Muscle of leg (tissue), 11 donors: ENCODE data around the gene TLE4. TPM values are rescaled to one million over a fixed set of nuclear protein-coding genes. Genes with fewer than 3 reads are reported as not detected.

ENCODE experiments used
- DNase-seq: peaks from one replicate; pipeline ENCODE4 v3.0.0; 2013
- H3K27ac ChIP-seq: one replicate; pipeline ENCODE4 v1.5.1; 2013; ENCODE audit warnings: mild to moderate bottlenecking, low read length, control low read depth
- H3K27me3 ChIP-seq: one replicate; pipeline ENCODE4 v1.6.1; 2013; ENCODE audit warnings: low read length; ENCODE audit not compliant: control insufficient read depth, insufficient read depth
- H3K36me3 ChIP-seq: one replicate; pipeline ENCODE4 v1.6.1; 2013; ENCODE audit warnings: low read length; ENCODE audit not compliant: control insufficient read depth, insufficient read depth
- H3K4me1 ChIP-seq: one replicate; pipeline ENCODE4 v1.6.1; 2013; ENCODE audit warnings: low read length; ENCODE audit not compliant: control insufficient read depth, insufficient read depth
- H3K4me3 ChIP-seq: one replicate; pipeline ENCODE4 v1.5.1; 2013; ENCODE audit warnings: low read length, control low read depth
- H3K9me3 ChIP-seq: replicated peaks from 2 replicates; pipeline ENCODE4 v1.6.1; 2013; ENCODE audit warnings: low read depth, low read length; ENCODE audit not compliant: control insufficient read depth
- WGBS: methylation state at CpG from one replicate; pipeline ENCODE4 v1.1.5; 2013; ENCODE audit warnings: missing lambda C conversion rate; ENCODE audit not compliant: insufficient coverage; 5-methylcytosine and 5-hydroxymethylcytosine counted together
- polyA plus RNA-seq, 8 donors: library from polyadenylated mRNA; unstranded; fragments of 120-200 nt; gene quantifications; one replicate each; pipeline versions ENCODE4 v1.2.1 to v1.2.3, GENCODE V29; 2013; ENCODE audit warnings: inconsistent platforms in 1 of 8, low replicate concordance in 1 of 8; ENCODE audit not compliant: insufficient read length in 8 of 8, insufficient read depth in 1 of 8
- total RNA-seq: library from RNA; stranded (reverse); fragments of 120-200 nt; gene quantifications from one replicate; pipeline ENCODE4 v1.2.4, GENCODE V29; 2013

Gene TLE4
- total and polyA plus RNA-seq, 9 donors, result 16.5 to 22.0 (median 17.7) TPM

DNA sequence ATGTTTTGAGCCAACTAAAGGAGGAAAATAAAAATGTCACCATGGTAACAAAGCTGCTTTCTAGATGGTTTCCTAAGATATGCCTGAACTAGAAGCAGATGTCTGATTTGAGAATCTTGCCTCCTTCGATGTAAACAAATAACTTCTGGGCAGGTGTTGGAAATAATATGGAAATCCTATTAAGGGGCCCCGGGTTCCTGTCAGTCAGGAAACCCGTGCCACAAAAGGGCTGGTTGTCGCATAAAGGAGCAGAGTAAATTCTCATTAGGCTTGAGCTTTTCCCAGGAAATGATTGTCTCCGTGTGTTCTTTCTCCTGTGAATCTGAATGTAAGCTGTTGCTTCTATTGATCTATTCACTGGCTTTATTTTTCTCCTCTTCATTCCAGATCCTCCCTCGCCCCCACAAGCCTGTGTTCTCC, 90.8 kb downstream of the TLE4 start:
- 0% methylated on average over 4 of the region's 6 CpGs for WGBS
- no peaks in the 10 kb centered on the region for H3K36me3 ChIP-seq
- H3K4me1 ChIP-seq, result peaks cover 20% of the 10 kb centered on the region
- no peak overlapping the region for H3K4me3 ChIP-seq
- peak overlapping the region; percentile 7 for H3K27ac ChIP-seq
- peak; percentile 87 for DNase-seq
- no peaks in the 10 kb centered on the region for H3K27me3 ChIP-seq
- H3K9me3 ChIP-seq, result no peaks in the 10 kb centered on the region

DNA sequence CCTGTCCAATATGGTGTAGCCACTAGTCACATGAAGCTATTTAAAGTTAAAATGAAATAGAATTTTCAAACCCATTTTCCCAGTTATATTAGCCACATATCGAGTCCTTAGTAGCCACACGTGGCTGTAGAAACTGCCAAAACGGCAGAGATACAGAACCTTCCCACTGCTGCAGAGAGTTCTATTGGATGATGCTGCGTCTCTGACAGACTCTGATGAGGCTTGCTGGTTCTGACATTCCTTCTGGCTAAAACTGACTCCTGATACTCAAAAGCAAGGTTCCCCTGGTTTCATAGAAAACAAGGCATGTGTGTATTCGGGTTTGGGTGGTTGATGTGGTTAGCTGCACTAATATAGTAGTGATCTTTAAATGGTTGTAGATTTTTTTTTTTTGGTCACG, 91.5 kb downstream of the TLE4 start:
- peak overlapping the region; percentile 43 for H3K27ac ChIP-seq
- WGBS, result 50% methylated on average over 2 of the region's 6 CpGs

GRCh38 chr9:79663878-79664277, 92.1 kb downstream of the TLE4 start:
- peaks cover 28% of the 10 kb centered on the region for H3K4me1 ChIP-seq
- no peaks in the 10 kb centered on the region for H3K36me3 ChIP-seq
- DNase-seq, result peak; percentile 55
- H3K27me3 ChIP-seq, result no peaks in the 10 kb centered on the region
- peak overlapping the region; percentile 43 for H3K27ac ChIP-seq
- no peaks in the 10 kb centered on the region for H3K9me3 ChIP-seq
- WGBS, result 38% methylated on average over 3 of the region's 13 CpGs
- no peak overlapping the region for H3K4me3 ChIP-seq

More for the DNA sequence above, 91.5 kb downstream of the TLE4 start:
- peak; percentile 25 for DNase-seq
- peaks cover 24% of the 10 kb centered on the region for H3K4me1 ChIP-seq
- H3K36me3 ChIP-seq, result no peaks in the 10 kb centered on the region
- H3K4me3 ChIP-seq, result no peak overlapping the region
- no peaks in the 10 kb centered on the region for H3K27me3 ChIP-seq
- no peaks in the 10 kb centered on the region for H3K9me3 ChIP-seq

- Histone ChIP-seq H3K27ac (no peak overlapping the region), H3K4me3 (no peak overlapping the region), H3K9me3 (no peaks in the 10 kb centered on the region), H3K4me1 (peaks cover 28% of the 10 kb centered on the region), H3K27me3 (no peaks in the 10 kb centered on the region), H3K36me3 (no peaks in the 10 kb centered on the region)
- 61% methylated on average over 3 of the region's 5 CpGs for WGBS
- DNase-seq, result peak; percentile 34
Observed at GRCh38 chr9:79664375-79664831, 92.6 kb downstream of the TLE4 start.

- WGBS, result 44% methylated on average over 3 of the region's 8 CpGs
- no peak overlapping the region for H3K4me3 ChIP-seq
- H3K4me1 ChIP-seq, result peaks cover 28% of the 10 kb centered on the region
Observed at GRCh38 chr9:79665369-79665768, 93.6 kb downstream of the TLE4 start.

GRCh38 chr9:79665931-79666330, 94.2 kb downstream of the TLE4 start:
- Histone ChIP-seq H3K4me1 (peaks cover 28% of the 10 kb centered on the region), H3K27ac (no peak overlapping the region), H3K27me3 (no peaks in the 10 kb centered on the region), H3K9me3 (no peaks in the 10 kb centered on the region), H3K36me3 (peaks cover 2% of the 10 kb centered on the region), H3K4me3 (no peak overlapping the region)
- DNase-seq, result no peak
- no CpG with 5 or more reads among the region's 2 CpGs for WGBS

More at GRCh38 chr9:79665369-79665768, 93.6 kb downstream of the TLE4 start:
- no peak for DNase-seq
- Histone ChIP-seq H3K36me3 (peaks cover 2% of the 10 kb centered on the region), H3K9me3 (no peaks in the 10 kb centered on the region), H3K27ac (no peak overlapping the region), H3K27me3 (no peaks in the 10 kb centered on the region)

DNA sequence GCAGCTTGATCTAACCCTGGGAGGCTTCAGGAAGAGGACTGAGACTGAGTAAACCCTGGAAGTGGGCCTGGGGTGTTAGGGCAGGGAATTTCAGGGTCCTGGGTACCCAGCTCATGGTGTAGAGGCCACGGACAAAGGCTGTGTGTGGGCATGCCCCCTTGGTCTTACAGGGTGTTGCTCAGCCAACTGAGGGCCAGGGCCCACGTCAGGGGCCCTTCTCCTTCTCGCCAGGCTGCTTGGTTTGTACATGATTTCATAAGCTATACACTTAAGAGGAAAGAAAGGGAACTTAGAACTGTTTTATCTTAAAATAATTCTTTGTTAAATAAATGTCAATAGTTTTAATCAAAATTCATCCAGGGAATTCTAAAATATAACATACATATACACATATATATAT, 95.4 kb downstream of the TLE4 start:
- WGBS, result 86% methylated on average over 1 of the region's 3 CpGs
- no peak overlapping the region for H3K27ac ChIP-seq
- peaks cover 27% of the 10 kb centered on the region for H3K4me1 ChIP-seq
- H3K9me3 ChIP-seq, result no peaks in the 10 kb centered on the region
- no peak overlapping the region for H3K4me3 ChIP-seq
- no peaks in the 10 kb centered on the region for H3K27me3 ChIP-seq
- H3K36me3 ChIP-seq, result peaks cover 2% of the 10 kb centered on the region
- no peak for DNase-seq

GRCh38 chr9:79667817-79668436, 96.2 kb downstream of the TLE4 start:
- Histone ChIP-seq H3K36me3 (peaks cover 2% of the 10 kb centered on the region), H3K9me3 (no peaks in the 10 kb centered on the region), H3K27ac (peak overlapping the region; percentile 71), H3K27me3 (no peaks in the 10 kb centered on the region), H3K4me3 (no peak overlapping the region), H3K4me1 (peaks cover 23% of the 10 kb centered on the region)
- DNase-seq, result peak; percentile 50
- 69% methylated on average over 4 of the region's 9 CpGs for WGBS

DNA sequence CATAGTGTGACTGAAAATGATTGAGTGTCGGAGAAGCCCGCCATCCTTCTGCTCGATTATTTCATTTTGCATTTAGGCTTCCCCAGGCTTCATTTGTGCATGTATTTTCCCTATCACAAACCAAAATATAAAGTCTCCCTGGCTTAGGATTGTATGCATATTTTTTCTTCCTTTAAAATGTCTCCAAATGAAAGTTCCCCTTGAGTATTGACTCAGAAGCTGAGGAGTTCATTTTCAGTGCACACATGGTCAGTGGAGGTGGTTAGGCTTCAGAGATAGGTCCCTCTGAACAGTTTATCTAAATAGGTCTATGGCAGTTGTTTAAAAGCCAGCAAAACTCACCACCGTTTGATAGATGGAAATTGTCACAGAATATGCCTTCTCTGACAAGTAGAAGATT, 97.2 kb downstream of the TLE4 start:
- DNase-seq, result peak; percentile 55
- Histone ChIP-seq H3K9me3 (no peaks in the 10 kb centered on the region), H3K36me3 (peaks cover 2% of the 10 kb centered on the region), H3K4me3 (no peak overlapping the region), H3K27ac (no peak overlapping the region), H3K27me3 (no peaks in the 10 kb centered on the region), H3K4me1 (peaks cover 16% of the 10 kb centered on the region)
- WGBS, result no CpG with 5 or more reads among the region's 4 CpGs

DNA sequence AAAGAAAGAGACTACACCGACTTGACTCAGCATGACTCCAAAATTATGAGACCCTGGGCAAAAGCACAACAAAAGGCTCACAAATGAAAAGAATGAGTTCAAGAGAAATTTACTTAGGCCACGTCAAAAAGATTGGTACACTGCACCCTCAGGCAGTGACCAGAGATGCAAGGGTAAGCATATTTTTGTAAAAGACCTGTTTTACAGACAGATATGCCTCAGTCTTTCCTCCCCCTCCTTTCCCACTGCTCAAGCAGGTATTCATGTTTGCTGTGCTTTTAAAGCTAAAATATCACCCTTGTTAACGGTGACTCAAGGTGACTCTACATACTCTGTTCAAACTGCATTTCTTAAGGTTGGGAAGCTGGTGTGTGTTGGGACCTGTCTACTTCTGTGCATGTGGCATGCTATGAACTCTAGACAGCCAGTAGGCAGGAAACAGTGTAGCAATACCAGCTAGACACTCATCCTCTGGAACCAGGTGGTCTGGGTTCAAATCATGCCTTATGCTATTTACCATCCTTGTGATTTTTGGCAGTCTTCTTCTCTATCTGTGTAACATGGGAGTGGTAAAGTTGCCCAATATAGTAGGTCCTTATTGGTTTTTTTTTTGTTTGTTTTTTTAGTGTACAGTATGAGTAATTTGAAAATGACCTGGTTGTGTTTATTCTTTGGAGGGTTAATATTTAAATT, 98.7 kb downstream of the TLE4 start:
- H3K9me3 ChIP-seq, result no peaks in the 10 kb centered on the region
- no peak for DNase-seq
- H3K27me3 ChIP-seq, result no peaks in the 10 kb centered on the region
- 40% methylated on average over 1 of the region's 3 CpGs for WGBS
- no peak overlapping the region for H3K4me3 ChIP-seq
- no peak overlapping the region for H3K27ac ChIP-seq
- H3K4me1 ChIP-seq, result peaks cover 9% of the 10 kb centered on the region
- peaks cover 2% of the 10 kb centered on the region for H3K36me3 ChIP-seq
